ENCODE data around the gene ANKMY1. TPM values are rescaled to one million over a fixed set of nuclear protein-coding genes. Genes with fewer than 3 reads are reported as not detected.
"Not testable (repeated sequence)": the region's sequence is repeated elsewhere in the genome, so short reads cannot be mapped to it uniquely, and the experiment has no call there.

ANKMY1 gene
- total RNA-seq, 1 donor from 2014 or later: 28.5 TPM

DNA sequence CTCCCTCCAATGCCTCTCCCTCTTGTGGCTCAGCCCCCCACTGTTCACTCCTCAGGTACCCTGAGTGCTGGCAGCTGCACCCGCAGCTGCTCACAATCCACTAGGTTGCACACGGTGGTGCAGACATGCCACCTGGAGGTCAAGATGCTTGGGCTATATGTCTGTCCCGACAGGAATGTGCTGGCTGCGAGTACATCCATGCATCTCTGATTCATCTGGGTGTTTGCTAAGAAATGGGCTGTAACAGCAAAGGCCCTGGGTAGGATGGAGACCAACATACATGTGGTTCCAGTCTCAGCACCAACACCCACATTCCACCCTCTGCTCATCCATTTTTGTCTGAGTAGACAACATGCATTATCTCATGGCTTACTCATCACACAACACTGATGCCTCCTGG is 31.3 kb downstream of the ANKMY1 start:
- H3K4me3 Mint-ChIP-seq (ENCODE audit: unreplicated experiment): no peak overlapping the region
- H3K36me3 Mint-ChIP-seq (ENCODE audit: unreplicated experiment): peaks cover 65% of the 10 kb centered on the region
- TF ChIP-seq, protein P1, sequence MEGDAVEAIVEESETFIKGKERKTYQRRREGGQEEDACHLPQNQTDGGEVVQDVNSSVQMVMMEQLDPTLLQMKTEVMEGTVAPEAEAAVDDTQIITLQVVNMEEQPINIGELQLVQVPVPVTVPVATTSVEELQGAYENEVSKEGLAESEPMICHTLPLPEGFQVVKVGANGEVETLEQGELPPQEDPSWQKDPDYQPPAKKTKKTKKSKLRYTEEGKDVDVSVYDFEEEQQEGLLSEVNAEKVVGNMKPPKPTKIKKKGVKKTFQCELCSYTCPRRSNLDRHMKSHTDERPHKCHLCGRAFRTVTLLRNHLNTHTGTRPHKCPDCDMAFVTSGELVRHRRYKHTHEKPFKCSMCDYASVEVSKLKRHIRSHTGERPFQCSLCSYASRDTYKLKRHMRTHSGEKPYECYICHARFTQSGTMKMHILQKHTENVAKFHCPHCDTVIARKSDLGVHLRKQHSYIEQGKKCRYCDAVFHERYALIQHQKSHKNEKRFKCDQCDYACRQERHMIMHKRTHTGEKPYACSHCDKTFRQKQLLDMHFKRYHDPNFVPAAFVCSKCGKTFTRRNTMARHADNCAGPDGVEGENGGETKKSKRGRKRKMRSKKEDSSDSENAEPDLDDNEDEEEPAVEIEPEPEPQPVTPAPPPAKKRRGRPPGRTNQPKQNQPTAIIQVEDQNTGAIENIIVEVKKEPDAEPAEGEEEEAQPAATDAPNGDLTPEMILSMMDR (IDR thresholded peaks at IDR 0.05): no peak
- H3K9me3 Mint-ChIP-seq (ENCODE audit: unreplicated experiment): peaks cover 16% of the 10 kb centered on the region
- no peaks in the 10 kb centered on the region for H3K27me3 Mint-ChIP-seq (ENCODE audit: unreplicated experiment)
- DNase-seq (ENCODE audit: extremely low spot score, unreplicated experiment): no peak
- no peaks in the 10 kb centered on the region for H3K4me1 Mint-ChIP-seq (ENCODE audit: unreplicated experiment)
- H3K27ac Mint-ChIP-seq (ENCODE audit: unreplicated experiment): no peak overlapping the region

DNA sequence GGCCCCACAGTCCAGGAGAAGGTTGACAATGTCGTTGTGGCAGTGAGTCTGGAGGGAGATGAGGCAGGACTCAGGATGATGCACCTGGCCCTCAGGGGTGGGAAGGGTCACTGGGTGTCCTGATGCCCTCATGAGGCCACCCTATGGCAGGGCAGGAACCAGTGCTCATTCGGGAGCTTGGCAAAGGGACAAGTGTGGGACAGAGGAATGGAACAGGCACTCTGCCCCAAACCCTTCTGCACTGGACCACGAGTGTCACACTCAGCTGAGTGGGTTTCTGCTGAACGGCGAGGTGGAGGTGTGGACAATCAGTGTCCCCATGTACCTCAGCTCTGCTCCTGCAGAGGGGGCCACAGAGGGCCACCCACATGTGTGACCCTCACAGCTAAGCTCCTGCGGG is 32.0 kb downstream of the ANKMY1 start:
- Mint-ChIP-seq H3K4me1 (ENCODE audit: unreplicated experiment) (no peaks in the 10 kb centered on the region), H3K27me3 (ENCODE audit: unreplicated experiment) (no peaks in the 10 kb centered on the region), H3K36me3 (ENCODE audit: unreplicated experiment) (peaks cover 58% of the 10 kb centered on the region), H3K4me3 (ENCODE audit: unreplicated experiment) (no peak overlapping the region), H3K9me3 (ENCODE audit: unreplicated experiment) (peaks cover 11% of the 10 kb centered on the region), H3K27ac (ENCODE audit: unreplicated experiment) (no peak overlapping the region)
- DNase-seq (ENCODE audit: extremely low spot score, unreplicated experiment): peak; percentile 62
- TF ChIP-seq, protein P1 (IDR thresholded peaks at IDR 0.05): no peak

DNA sequence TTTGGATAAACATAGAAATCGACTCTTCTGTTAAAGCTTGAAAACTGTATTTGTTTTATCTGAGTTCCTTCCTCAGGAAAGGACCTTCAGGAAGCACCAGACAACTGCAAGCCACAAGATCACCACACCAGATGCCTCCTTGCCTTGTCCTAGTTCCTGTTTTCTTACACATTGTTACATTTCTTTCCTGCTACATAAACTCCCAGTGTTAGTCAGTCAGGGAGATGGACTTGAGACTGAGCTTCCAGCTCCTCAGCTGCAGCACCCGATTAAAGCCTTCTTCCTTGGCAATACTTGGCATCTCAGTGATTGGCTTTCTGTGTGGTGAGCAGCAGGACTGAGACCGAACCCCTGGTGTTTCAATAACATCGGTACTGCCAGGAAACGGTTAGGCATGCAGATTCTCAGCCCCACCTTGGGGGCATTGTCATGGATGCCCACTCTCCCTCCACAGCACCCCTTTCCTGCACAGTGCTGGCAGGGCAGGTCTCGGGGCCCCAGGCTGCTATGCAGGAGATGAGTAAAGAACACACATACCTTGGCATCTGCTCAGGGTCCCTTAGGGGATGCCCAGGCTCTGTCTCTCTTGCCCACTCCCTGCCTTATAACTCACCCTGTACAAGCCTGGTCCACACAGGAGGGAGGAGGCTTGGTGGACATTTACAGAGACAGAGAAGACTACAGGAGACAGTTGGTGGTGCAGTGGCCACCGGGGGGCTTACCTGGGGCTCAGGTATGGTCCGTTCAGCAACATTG is 32.6 kb downstream of the ANKMY1 start:
- Mint-ChIP-seq H3K27me3 (ENCODE audit: unreplicated experiment) (no peaks in the 10 kb centered on the region), H3K9me3 (ENCODE audit: unreplicated experiment) (peaks cover 11% of the 10 kb centered on the region), H3K27ac (ENCODE audit: unreplicated experiment) (no peak overlapping the region), H3K4me1 (ENCODE audit: unreplicated experiment) (no peaks in the 10 kb centered on the region), H3K36me3 (ENCODE audit: unreplicated experiment) (peaks cover 56% of the 10 kb centered on the region), H3K4me3 (ENCODE audit: unreplicated experiment) (no peak overlapping the region)
- peak; percentile 40 for DNase-seq (ENCODE audit: extremely low spot score, unreplicated experiment)
- TF ChIP-seq, protein P1 (IDR thresholded peaks at IDR 0.05): no peak

DNA sequence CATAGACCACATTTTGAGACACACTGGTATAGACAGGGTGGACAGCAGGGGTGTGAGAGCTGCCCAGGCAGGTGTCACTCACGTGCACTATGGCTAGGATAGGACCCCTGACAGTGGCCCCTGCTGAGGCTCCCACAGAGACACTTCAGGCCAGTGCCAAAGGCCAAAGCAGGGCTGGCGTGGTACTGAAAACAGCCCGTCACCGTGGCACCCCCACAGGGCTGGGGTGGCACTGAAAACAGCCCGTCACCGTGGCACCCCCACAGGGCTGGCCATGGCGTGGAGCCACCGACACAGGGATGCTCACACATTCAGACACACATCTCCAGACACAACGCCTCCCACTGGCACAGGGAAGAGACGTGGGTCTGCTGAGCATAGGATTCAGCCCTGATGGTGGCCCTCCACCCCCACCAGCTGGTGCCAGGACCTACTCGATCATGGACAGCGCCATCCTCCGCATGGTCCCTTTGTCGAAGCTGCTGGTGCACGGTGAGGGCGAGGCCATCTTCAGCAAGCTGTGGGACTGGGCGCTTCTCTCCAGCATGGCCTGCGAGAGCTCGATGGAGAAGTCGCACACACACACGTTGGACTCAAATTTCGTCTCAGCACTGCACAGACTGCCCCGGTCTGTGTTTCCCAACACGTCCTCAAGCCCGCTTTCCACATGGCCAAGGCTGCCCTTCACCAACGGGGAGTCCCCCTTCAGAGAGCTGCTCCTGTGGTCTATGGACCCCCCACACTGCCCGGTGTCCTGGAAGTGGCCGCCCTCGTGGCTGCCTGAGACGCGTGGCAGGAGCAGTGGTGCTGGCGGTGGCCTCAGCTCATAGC is 34.1 kb downstream of the ANKMY1 start:
- Mint-ChIP-seq H3K4me3 (ENCODE audit: unreplicated experiment) (no peak overlapping the region), H3K27ac (ENCODE audit: unreplicated experiment) (no peak overlapping the region), H3K27me3 (ENCODE audit: unreplicated experiment) (no peaks in the 10 kb centered on the region), H3K36me3 (ENCODE audit: unreplicated experiment) (peaks cover 48% of the 10 kb centered on the region), H3K4me1 (ENCODE audit: unreplicated experiment) (no peaks in the 10 kb centered on the region), H3K9me3 (ENCODE audit: unreplicated experiment) (peaks cover 6% of the 10 kb centered on the region)
- TF ChIP-seq, protein P1 (IDR thresholded peaks at IDR 0.05): no peak
- DNase-seq (ENCODE audit: extremely low spot score, unreplicated experiment): peak; percentile 78

DNA sequence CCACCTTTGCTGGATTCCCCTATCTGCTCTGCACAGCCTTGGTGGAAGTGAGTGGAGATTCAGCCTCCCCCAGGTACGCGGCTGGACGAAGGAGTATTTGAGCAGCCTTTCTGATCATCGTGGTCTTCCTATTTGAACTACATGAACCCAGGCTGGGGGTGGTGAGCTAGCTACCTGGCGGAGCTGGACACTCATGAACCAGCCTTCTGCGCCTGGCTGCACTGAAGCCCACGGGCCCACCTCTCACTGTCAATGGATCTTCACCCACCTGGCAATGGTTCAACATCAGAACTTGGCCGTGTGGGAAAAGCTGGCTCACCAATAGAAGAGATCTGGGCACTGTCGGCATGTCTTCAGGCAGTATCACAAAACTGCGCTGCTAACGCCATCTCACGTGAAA is 35.4 kb downstream of the ANKMY1 start:
- H3K4me1 Mint-ChIP-seq (ENCODE audit: unreplicated experiment): no peaks in the 10 kb centered on the region
- H3K27ac Mint-ChIP-seq (ENCODE audit: unreplicated experiment): no peak overlapping the region
- no peaks in the 10 kb centered on the region for H3K27me3 Mint-ChIP-seq (ENCODE audit: unreplicated experiment)
- H3K4me3 Mint-ChIP-seq (ENCODE audit: unreplicated experiment): no peak overlapping the region
- DNase-seq (ENCODE audit: extremely low spot score, unreplicated experiment): peak; percentile 71
- peaks cover 6% of the 10 kb centered on the region for H3K9me3 Mint-ChIP-seq (ENCODE audit: unreplicated experiment)
- TF ChIP-seq, protein P1 (IDR thresholded peaks at IDR 0.05): no peak
- peaks cover 41% of the 10 kb centered on the region for H3K36me3 Mint-ChIP-seq (ENCODE audit: unreplicated experiment)

DNA sequence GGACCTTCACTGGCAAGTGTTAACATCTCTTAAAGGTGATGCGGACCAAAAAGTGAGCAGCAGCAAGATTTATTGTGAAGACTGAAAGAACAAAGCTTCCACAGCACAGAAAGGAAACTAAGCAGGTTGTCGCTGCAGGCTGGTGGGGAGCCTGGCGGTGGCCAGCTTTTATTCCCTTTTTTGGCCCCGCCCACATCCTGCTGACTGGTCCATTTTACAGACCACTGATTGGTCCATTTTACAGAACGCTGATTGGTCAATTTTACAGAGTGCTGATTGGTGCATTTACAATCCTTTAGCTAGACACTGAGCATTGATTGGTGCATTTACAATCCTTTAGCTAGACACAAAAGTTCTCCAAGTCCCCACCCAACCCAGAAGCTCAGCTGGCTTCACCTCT is 35.9 kb downstream of the ANKMY1 start:
- H3K36me3 Mint-ChIP-seq (ENCODE audit: unreplicated experiment): peaks cover 37% of the 10 kb centered on the region
- not testable (repeated sequence) for H3K9me3 Mint-ChIP-seq (ENCODE audit: unreplicated experiment); H3K27ac Mint-ChIP-seq (ENCODE audit: unreplicated experiment); H3K27me3 Mint-ChIP-seq (ENCODE audit: unreplicated experiment); H3K4me1 Mint-ChIP-seq (ENCODE audit: unreplicated experiment); H3K4me3 Mint-ChIP-seq (ENCODE audit: unreplicated experiment)
- DNase-seq (ENCODE audit: extremely low spot score, unreplicated experiment): peak; percentile 36

Data from osteocyte (in vitro differentiated cells).